OCI-LY1 (cell line): ENCODE results near the gene RASA3.
A peak's percentile ranks its signal among the peaks of the same experiment; 100 is the strongest.

Experiments
- H2AFZ ChIP-seq: fragments of 200-600 bp; sonication (generic), shearing (Covaris generic); 2 replicates; pipeline ENCODE4 v1.6.0; 2014; ENCODE audit warnings: antibody characterized with exemption, mild to moderate bottlenecking, low read length
- H3F3A ChIP-seq: fragments of 200-600 bp; sonication (generic), shearing (Covaris generic); 2 replicates; pipeline ENCODE4 v1.6.0; 2014; ENCODE audit warnings: mild to moderate bottlenecking, antibody characterized with exemption, low read length, moderate library complexity; ENCODE audit not compliant: insufficient read depth
- H3K27ac ChIP-seq: fragments of 200-600 bp; sonication (generic); 2 replicates; pipeline ENCODE4 v1.5.1; 2014; ENCODE audit warnings: low read length, mixed run types, mild to moderate bottlenecking, low read depth; ENCODE audit not compliant: poor library complexity, severe bottlenecking
- H3K27me3 ChIP-seq: fragments of 200-600 bp; sonication (generic); 2 replicates; pipeline ENCODE4 v1.6.0; 2014; ENCODE audit warnings: antibody characterized with exemption, mild to moderate bottlenecking, low read length, moderate library complexity; ENCODE audit not compliant: insufficient read depth
- H3K36me3 ChIP-seq: fragments of 200-600 bp; sonication (generic); 2 replicates; pipeline ENCODE4 v1.6.1; 2014; ENCODE audit warnings: mild to moderate bottlenecking, antibody characterized with exemption, low read length, moderate library complexity, mixed read lengths; ENCODE audit not compliant: insufficient read depth
- H3K4me1 ChIP-seq: fragments of 200-600 bp; sonication (generic); 2 replicates; pipeline ENCODE4 v1.5.1; 2014; ENCODE audit warnings: mild to moderate bottlenecking, low read length, moderate library complexity; ENCODE audit not compliant: insufficient read depth, severe bottlenecking
- H3K4me2 ChIP-seq: fragments of 200-600 bp; sonication (generic), shearing (Covaris generic); 2 replicates; pipeline ENCODE4 v1.6.1; 2014; ENCODE audit warnings: low read length
- H3K4me3 ChIP-seq: fragments of 200-600 bp; sonication (generic); 2 replicates; pipeline ENCODE4 v1.5.1; 2014; ENCODE audit warnings: low read length, low read depth, mild to moderate bottlenecking, mixed read lengths; ENCODE audit not compliant: poor library complexity, severe bottlenecking
- H3K79me2 ChIP-seq: fragments of 200-600 bp; shearing (Covaris generic); 2 replicates; pipeline ENCODE4 v1.6.1; 2016; ENCODE audit warnings: mixed run types, low read length, mixed read lengths; ENCODE audit not compliant: insufficient read depth
- H3K9ac ChIP-seq: fragments of 200-600 bp; sonication (generic), shearing (Covaris generic); 2 replicates; pipeline ENCODE4 v1.6.1; 2014; ENCODE audit warnings: mild to moderate bottlenecking, low read length, mixed read lengths
- H3K9me2 ChIP-seq: fragments of 200-600 bp; sonication (generic), shearing (Covaris generic); 2 replicates; pipeline ENCODE4 v1.6.1; 2014; ENCODE audit warnings: low read depth, mild to moderate bottlenecking, low read length, mixed read lengths
- H3K9me3 ChIP-seq: fragments of 200-600 bp; shearing (Covaris generic); 2 replicates; pipeline ENCODE4 v1.6.1; 2014; ENCODE audit warnings: low read length, mixed read lengths
- H4K20me1 ChIP-seq: fragments of 200-600 bp; sonication (generic), shearing (Covaris generic); 2 replicates; pipeline ENCODE4 v1.6.0; 2016; ENCODE audit warnings: mild to moderate bottlenecking, low read length; ENCODE audit not compliant: insufficient read depth
- EZH2 ChIP-seq: fragments of 200-600 bp; sonication (generic), shearing (Covaris generic); IDR thresholded peaks from 2 replicates; pipeline ENCODE4 v1.8.0; 2017; ENCODE audit warnings: borderline replicate concordance, mixed run types, mild to moderate bottlenecking, antibody characterized with exemption, low read length, moderate library complexity, mixed read lengths
- TF ChIP-seq, protein P1 (sequence below): fragments of 200-600 bp; sonication (generic), shearing (Covaris generic); IDR thresholded peaks from 2 replicates; pipeline ENCODE4 v1.5.1; 2017; ENCODE audit warnings: mild to moderate bottlenecking, antibody characterized with exemption, low read length, moderate library complexity, mixed read lengths

The RASA3 gene

GRCh38 chr13:114025714-114026431 is 106.5 kb downstream of the RASA3 start:
- no peaks in the 10 kb centered on the region for H3K27me3 ChIP-seq
- H3K9me2 ChIP-seq: no peaks in the 10 kb centered on the region
- peaks cover 74% of the 10 kb centered on the region for H3K4me1 ChIP-seq
- H3K4me2 ChIP-seq: peak overlapping the region; percentile 69
- H3K9me3 ChIP-seq: no peaks in the 10 kb centered on the region
- no peaks in the 10 kb centered on the region for H4K20me1 ChIP-seq
- peaks cover 14% of the 10 kb centered on the region; the same call in 1 of the 2 replicates for H3K36me3 ChIP-seq
- TF ChIP-seq, protein P1, sequence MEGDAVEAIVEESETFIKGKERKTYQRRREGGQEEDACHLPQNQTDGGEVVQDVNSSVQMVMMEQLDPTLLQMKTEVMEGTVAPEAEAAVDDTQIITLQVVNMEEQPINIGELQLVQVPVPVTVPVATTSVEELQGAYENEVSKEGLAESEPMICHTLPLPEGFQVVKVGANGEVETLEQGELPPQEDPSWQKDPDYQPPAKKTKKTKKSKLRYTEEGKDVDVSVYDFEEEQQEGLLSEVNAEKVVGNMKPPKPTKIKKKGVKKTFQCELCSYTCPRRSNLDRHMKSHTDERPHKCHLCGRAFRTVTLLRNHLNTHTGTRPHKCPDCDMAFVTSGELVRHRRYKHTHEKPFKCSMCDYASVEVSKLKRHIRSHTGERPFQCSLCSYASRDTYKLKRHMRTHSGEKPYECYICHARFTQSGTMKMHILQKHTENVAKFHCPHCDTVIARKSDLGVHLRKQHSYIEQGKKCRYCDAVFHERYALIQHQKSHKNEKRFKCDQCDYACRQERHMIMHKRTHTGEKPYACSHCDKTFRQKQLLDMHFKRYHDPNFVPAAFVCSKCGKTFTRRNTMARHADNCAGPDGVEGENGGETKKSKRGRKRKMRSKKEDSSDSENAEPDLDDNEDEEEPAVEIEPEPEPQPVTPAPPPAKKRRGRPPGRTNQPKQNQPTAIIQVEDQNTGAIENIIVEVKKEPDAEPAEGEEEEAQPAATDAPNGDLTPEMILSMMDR: no peak
- H3K79me2 ChIP-seq: no peaks in the 10 kb centered on the region
- H3F3A ChIP-seq: no peaks in the 10 kb centered on the region; the same call in 1 of the 2 replicates
- H3K4me3 ChIP-seq: peak overlapping the region; percentile 66
- peak overlapping the region; percentile 65 for H3K9ac ChIP-seq
- H3K27ac ChIP-seq: peak overlapping the region; percentile 94
- no peak overlapping the region for H2AFZ ChIP-seq

- peak overlapping the region; percentile 65 for H3K9ac ChIP-seq
- H3K79me2 ChIP-seq: no peaks in the 10 kb centered on the region
- peaks cover 79% of the 10 kb centered on the region for H3K4me1 ChIP-seq
- H3K4me2 ChIP-seq: peak overlapping the region; percentile 69
- H2AFZ ChIP-seq: no peak overlapping the region
- no peak for TF ChIP-seq EZH2
- TF ChIP-seq, protein P1: no peak
- H3K9me2 ChIP-seq: no peaks in the 10 kb centered on the region
- peak overlapping the region; percentile 94 for H3K27ac ChIP-seq
- no peaks in the 10 kb centered on the region for H3K27me3 ChIP-seq
- H4K20me1 ChIP-seq: no peaks in the 10 kb centered on the region
- peak overlapping the region; percentile 66 for H3K4me3 ChIP-seq
- peaks cover 20% of the 10 kb centered on the region; the same call in 1 of the 2 replicates for H3K36me3 ChIP-seq
- H3K9me3 ChIP-seq: no peaks in the 10 kb centered on the region
- H3F3A ChIP-seq: no peaks in the 10 kb centered on the region; the same call in 1 of the 2 replicates
Observed at GRCh38 chr13:114025405-114025713, 107.1 kb downstream of the RASA3 start.

GRCh38 chr13:114024603-114025404 is 107.6 kb downstream of the RASA3 start:
- Histone ChIP-seq H3K27ac (peak overlapping the region; percentile 94), H3K4me3 (peak overlapping the region; percentile 66), H3K4me2 (peak overlapping the region; percentile 69), H3K36me3 (peaks cover 21% of the 10 kb centered on the region; the same call in 1 of the 2 replicates), H4K20me1 (no peaks in the 10 kb centered on the region), H3K9me3 (no peaks in the 10 kb centered on the region), H3F3A (no peaks in the 10 kb centered on the region; the same call in 1 of the 2 replicates), H3K9me2 (no peaks in the 10 kb centered on the region), H3K27me3 (no peaks in the 10 kb centered on the region), H2AFZ (no peak overlapping the region), H3K79me2 (no peaks in the 10 kb centered on the region), H3K9ac (peak overlapping the region; percentile 65), H3K4me1 (peaks cover 83% of the 10 kb centered on the region)
- TF ChIP-seq, protein P1: no peak
- TF ChIP-seq EZH2: no peak
